GDM1 (cell line): ENCODE data around the gene FZR1.
"Not testable (repeated sequence)": the region's sequence is repeated elsewhere in the genome, so short reads cannot be mapped to it uniquely, and the experiment has no call there.

Source experiments
- DNase-seq: peaks from one replicate; lab custom pipeline; 2025; lab: John Stamatoyannopoulos, UW

Gene FZR1

DNA sequence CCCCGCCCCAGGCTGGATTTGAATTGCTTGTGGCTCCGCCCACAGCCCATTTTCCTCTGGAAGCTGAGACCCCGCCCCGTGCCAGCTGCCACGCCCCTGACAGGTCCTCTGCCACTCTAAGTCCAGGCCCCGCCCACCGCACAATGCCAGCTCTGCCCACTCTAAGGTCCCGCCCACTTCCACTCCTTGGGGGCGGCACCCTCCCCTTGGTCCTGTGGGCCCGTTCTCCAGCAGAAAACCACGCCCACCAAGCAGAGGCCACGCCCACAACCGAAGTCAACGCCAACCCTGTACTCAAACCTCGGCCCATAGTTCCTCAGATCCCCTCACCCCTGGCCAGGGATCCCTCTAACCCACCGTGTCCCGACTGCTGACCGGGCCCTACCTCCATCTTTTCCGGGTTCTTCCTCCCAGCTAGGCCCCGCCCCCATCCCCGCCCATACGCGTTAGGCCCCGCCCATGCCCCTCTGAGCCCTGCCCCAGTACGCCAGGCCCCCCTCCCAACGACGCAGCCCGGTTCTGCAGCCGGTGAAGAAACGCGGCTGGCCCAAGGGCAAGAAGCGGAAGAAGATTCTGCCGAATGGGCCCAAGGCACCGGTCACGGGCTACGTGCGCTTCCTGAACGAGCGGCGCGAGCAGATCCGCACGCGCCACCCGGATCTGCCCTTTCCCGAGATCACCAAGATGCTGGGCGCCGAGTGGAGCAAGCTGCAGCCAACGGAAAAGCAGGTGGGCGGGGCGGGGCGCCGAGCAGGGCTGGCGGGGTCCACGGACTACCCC lies 67.9 kb downstream of the FZR1 start:
- DNase-seq: peak; percentile 96

GRCh38 chr19:3575260-3575741 lies 69.2 kb downstream of the FZR1 start:
- no peak for DNase-seq

GRCh38 chr19:3575949-3576673 lies 70.0 kb downstream of the FZR1 start:
- no peak for DNase-seq

DNA sequence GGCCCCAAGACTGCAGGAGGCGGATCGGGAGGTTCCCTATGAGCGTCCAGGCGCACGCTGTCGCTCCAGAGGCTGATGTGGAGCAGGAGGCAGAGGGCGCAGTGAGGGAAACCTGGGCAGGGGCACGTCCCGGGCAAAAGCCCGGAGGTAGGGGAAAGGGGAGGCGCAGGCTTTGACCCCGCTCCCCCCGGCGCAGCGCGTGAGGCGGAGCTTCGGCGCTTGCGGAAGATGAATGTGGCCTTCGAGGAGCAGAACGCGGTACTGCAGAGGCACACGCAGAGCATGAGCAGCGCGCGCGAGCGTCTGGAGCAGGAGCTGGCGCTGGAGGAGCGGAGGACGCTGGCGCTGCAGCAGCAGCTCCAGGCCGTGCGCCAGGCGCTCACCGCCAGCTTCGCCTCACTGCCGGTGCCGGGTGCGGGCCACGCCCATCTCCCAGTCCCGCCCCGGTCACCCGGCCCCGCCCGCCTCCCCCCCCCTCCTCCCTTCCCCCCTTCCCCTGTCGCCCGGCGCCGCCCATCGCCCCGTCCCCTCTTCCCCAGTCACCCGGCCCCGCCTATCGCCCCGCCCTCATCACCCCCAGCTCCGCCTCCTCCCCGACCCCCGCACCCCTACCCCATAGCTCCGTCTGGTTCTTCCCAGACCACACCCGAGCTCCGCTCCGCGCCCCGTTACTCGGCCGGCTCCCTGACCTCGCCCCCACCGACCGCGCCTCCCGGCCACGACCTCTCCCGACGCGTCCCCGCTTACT lies 70.8 kb downstream of the FZR1 start:
- no peak for DNase-seq

DNA sequence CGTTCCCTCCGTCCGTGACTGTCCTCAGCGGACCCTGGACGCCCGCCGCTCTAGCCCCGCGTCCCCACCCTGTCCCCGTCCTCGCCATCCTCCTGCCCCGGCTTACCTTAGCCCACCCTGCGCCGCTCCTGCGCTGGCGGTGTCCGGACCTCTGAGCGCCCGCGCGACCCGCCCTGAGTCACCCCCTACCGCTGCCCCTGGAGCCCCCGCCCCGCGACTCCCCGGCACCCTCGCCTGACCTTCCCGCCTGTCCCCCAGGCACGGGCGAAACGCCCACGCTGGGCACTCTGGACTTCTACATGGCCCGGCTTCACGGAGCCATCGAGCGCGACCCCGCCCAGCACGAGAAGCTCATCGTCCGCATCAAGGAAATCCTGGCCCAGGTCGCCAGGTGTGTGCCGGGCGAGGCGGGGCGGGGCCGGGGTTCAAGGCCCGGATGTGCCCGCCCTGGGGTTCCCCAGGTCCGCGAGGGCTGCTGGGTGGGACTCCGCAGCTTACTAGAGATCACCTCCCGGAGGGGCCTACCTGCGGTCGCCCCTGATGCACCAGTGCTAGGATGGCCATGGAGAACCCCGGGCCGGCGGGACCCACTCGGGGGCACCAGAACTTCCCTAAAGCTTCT lies 71.7 kb downstream of the FZR1 start:
- no peak for DNase-seq

- no peak for DNase-seq
These were observed 72.3 kb downstream of the FZR1 start for GRCh38 chr19:3578390-3578789.

DNA sequence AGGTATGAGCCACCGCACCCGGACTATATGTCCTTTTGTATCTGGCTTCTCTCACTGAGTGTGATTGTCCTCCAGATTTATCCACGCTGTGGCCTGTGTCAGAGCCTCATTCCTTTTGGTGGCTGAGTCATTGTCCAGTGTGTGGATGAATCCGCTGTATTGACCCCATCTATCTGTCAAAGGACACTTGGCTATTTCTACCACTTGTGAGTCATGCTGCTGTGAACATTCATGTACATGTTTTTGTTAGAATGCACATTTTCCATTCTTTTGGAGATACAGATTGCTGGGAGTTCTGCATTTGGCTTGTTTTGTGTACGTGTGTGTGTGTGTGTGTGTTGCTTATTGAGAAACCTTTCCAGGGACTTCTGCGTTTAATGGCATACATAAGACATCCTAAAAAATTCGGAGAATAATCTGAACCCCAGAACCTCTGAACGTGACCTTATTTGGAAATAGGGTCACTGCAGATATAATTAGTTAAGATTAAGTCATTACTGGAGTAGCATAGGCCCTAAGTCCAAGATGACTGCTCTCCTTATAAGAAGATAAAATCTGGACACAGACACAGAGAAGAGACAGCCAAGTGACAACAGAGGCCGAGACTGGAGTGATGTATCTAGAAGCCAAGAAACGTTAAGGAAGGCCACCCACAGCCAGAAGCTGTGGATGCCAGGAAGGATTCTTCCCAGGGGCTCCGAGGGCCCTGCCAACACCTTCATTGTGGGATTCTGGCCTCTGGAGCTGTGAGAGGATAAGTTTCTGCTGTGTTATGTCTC lies 74.2 kb downstream of the FZR1 start:
- DNase-seq: no peak

GRCh38 chr19:3581792-3582191 lies 75.7 kb downstream of the FZR1 start:
- DNase-seq: not testable (repeated sequence)

- DNase-seq: not testable (repeated sequence)
These were observed 78.1 kb downstream of the FZR1 start for GRCh38 chr19:3584036-3584802.

DNA sequence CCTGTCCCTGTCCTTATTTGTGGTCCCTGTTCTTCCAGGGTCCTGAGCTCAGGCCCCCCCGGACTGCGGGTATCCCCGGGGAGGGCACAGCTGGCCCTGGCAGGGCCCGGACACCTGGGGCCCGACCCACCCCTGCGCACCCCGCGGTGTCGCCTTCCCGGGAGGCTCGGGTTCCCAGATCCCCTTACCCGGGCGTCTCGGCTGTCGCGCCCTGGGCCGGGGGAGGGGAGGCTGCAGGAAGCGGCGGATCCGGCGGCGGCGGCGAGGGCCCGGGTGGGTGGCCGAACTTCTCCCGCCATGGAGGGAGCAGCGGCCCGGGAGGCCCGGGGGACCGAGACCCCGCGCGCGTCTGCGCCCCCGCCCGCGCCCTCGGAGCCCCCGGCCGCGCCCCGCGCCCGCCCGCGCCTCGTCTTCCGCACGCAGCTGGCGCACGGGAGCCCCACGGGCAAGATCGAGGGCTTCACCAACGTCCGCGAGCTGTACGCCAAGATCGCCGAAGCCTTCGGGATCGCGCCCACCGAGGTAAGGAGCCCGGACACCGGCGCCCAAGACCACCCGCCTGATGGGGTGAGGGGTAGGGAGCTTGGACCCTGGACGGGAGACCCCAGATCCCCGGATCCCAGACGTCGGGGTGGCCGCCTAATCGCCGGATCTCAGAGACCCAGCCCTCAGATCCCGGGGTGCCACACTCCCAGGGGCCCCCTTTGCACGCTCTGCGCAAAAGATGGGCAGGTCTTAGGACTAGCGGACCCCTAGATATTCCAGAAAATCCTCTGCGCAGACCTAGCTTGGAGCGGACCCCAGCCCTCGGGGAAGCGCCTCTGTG lies 79.4 kb downstream of the FZR1 start, which contains the start of gene GIPC3:
TSS of gene GIPC3 (plus strand) at position 178 of the 826 bp plus-strand sequence. CDS start at position 298, 120 bp downstream.
- DNase-seq: peak; percentile 21

- peak; percentile 30 for DNase-seq
These were observed 80.1 kb downstream of the FZR1 start for GRCh38 chr19:3586127-3586626.

DNA sequence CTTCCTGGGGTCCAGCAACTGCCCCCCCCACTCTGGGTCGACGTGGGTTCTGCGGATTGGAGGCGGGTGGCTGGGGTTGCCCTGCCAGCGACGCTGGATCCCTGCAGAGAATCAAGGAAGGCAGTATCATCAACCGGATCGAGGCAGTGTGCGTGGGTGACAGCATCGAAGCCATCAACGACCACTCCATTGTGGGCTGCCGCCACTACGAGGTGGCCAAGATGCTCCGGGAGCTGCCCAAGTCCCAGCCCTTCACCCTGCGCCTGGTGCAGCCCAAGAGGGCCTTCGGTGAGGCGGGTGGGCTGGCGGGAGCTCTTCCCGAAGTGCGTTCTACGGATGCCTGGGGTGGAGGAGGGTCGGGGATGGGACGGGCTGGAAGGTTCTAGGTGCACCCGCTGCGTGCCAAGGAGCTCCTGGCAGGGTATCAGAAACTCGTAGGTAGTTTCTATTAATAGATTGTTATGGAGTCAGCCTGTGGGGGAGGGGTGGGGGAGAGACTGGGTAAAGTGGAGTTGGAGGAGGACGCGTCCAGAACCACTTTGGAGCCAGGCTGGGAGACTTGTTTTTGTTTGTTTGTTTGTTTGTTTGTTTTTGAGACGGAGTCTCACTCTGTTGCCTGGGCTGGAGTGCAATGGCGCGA lies 80.7 kb downstream of the FZR1 start:
- DNase-seq: no peak
